GM19193 (cell line): ENCODE results near the gene AK3.

Experiments used
- POLR2A ChIP-seq: IDR thresholded peaks from 4 replicates; pipeline ENCODE4 v1.6.1; 2011; ENCODE audit not compliant: insufficient read depth, insufficient read length; ENCODE audit errors: extremely low read depth

Gene AK3

GRCh38 chr9:4721736-4722135 lies 19.3 kb downstream of the AK3 start:
- TF ChIP-seq POLR2A: no peak

- TF ChIP-seq POLR2A: no peak
Observed at GRCh38 chr9:4718911-4719310, 22.1 kb downstream of the AK3 start.

GRCh38 chr9:4717815-4718214 lies 23.2 kb downstream of the AK3 start:
- TF ChIP-seq POLR2A: no peak

GRCh38 chr9:4716163-4716562 lies 24.8 kb downstream of the AK3 start:
- no peak for TF ChIP-seq POLR2A

- TF ChIP-seq POLR2A: no peak
Observed at GRCh38 chr9:4714266-4715016, 26.6 kb downstream of the AK3 start.

- no peak for TF ChIP-seq POLR2A
Observed at GRCh38 chr9:4713849-4714248, 27.2 kb downstream of the AK3 start.

GRCh38 chr9:4709380-4709779 lies 31.6 kb downstream of the AK3 start:
- TF ChIP-seq POLR2A: no peak

GRCh38 chr9:4706971-4707622 lies 33.9 kb downstream of the AK3 start:
- TF ChIP-seq POLR2A: no peak

GRCh38 chr9:4706021-4706420 lies 35.0 kb downstream of the AK3 start:
- TF ChIP-seq POLR2A: no peak

GRCh38 chr9:4704129-4704528 lies 36.9 kb downstream of the AK3 start:
- TF ChIP-seq POLR2A: no peak

- TF ChIP-seq POLR2A: no peak
Observed at GRCh38 chr9:4701526-4701925, 39.5 kb downstream of the AK3 start.

- no peak for TF ChIP-seq POLR2A
Observed at GRCh38 chr9:4700932-4701331, 40.1 kb downstream of the AK3 start.

- TF ChIP-seq POLR2A: no peak
Observed at GRCh38 chr9:4700091-4700490, 40.9 kb downstream of the AK3 start.

GRCh38 chr9:4691795-4692194 lies 49.2 kb downstream of the AK3 start:
- no peak for TF ChIP-seq POLR2A

GRCh38 chr9:4690144-4690543 lies 50.9 kb downstream of the AK3 start:
- TF ChIP-seq POLR2A: no peak

- TF ChIP-seq POLR2A: no peak
Observed at GRCh38 chr9:4689687-4690104, 51.3 kb downstream of the AK3 start.
